HG03108 (cell line): ENCODE data around the gene PARS2.
A peak's percentile ranks its signal among the peaks of the same experiment; 100 is the strongest.

Experiments used
- ATAC-seq: cut with Tn5 transposase; IDR thresholded peaks from one replicate; pipeline ENCODE4 v1.9.1; 2021; ENCODE audit warnings: moderate library complexity; ENCODE audit not compliant: unreplicated experiment

Gene PARS2

DNA sequence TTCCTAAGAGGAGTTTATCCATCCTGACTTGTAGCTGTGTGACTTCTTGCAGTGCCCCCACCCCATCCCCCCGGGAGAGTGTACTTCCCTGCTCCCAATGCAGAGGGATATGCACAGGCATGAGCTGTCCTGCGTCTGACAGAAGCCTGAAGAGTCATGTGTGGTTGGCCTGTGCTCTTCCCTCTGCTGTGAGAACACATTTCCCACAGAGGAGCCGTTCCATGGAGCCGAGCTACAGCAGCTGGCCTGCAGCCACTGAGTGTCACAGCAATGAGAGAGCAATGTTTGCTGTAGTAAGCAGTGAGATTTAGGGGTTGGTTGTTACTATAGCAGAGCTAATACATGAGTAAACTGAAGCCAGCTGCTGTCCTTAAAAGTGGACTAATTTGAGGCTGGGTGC lies 22.0 kb downstream of the PARS2 start:
- ATAC-seq = no peak

DNA sequence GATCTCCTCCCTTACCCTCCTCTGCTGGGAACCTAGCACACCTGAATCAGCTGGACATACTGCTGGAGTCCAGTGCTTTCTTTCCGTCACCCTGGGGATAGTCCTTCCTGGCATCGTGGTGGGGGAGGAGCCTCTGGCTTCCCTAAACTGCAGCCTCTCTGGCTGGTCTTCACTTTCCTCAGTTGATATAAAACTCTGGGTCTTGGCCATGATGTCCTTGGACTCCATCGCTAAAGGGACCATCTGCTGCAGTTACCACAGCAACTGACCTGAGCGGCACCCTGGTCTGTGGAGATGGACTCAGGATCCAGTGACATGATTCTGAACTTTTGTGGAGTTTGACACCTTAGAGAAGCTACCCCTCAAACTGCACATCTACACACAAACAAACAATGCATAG lies 22.8 kb downstream of the PARS2 start:
- no peak for ATAC-seq

DNA sequence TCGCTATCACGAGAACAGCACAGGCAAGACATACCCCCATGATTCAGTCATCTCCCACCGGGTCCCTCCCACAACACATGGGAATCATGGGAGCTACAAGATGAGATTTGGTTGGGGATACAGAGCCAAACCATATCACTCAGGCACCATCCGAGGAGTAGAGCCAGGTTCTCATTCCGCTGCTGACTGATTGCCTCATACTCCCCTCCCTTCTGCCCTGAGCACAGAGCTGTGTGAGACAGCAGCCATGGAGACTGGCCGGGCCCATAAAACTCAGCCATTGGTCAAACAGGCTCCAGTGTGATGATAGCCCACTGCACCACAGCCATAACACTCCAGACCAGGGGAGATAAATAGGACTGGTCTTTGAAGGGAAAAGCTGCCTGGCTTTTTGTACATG lies 26.1 kb downstream of the PARS2 start:
- ATAC-seq = no peak

DNA sequence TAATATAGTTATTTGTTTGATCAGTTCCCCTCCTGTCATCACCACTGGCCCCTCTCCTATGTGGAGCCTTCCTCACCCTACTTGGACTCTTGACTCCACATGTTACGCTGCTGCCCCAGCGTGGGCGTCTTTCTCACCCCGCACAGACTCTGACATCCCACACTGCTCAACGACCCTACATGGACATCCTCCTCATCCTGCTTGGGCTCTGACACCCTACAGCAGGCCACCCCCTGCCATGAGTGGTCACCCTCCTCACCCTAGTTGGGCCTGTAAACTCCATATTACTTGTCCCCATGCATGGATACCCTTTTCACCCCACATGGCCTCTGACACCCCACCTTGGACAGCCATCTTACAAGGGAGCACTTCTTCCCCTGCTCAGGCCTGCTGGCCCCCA lies 27.6 kb downstream of the PARS2 start:
- no peak for ATAC-seq

GRCh38 chr1:54728027-54728426 lies 36.3 kb downstream of the PARS2 start:
- ATAC-seq = no peak

GRCh38 chr1:54724771-54725170 lies 39.6 kb downstream of the PARS2 start:
- ATAC-seq = no peak

DNA sequence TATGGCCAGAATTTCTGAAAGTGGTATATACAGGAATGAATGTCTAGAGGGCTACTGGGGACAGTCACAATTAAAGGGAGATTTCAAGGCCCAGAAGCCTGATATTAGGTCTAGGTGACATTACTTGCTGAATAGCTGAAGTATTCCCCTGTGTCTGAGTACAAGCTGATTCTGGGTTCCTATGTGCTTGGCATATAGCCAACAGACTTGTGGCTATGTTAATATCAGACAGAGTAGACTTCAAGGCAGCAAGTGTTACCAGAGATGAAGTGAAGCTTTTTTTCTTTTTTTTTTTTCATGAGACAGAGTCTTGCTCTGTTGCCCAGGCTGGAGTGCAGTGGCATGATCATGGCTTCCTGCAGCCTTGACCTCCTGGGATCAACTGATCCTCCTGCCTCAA lies 40.3 kb downstream of the PARS2 start:
- no peak for ATAC-seq

GRCh38 chr1:54721719-54722118 lies 42.6 kb downstream of the PARS2 start:
- ATAC-seq = no peak

GRCh38 chr1:54716299-54717047 lies 47.9 kb downstream of the PARS2 start:
- ATAC-seq = no peak

- peak; percentile 99 for ATAC-seq
These were observed 48.6 kb downstream of the PARS2 start, which contains the start of gene TTC4 for GRCh38 chr1:54715493-54716298. Gene TTC4 (plus strand): TSS chr1:54715861. CDS start chr1:54715909, 48 bp downstream.

GRCh38 chr1:54714881-54715492 lies 49.3 kb downstream of the PARS2 start:
- no peak for ATAC-seq

- no peak for ATAC-seq
These were observed 52.8 kb downstream of the PARS2 start for GRCh38 chr1:54711536-54711935.

- ATAC-seq = no peak
These were observed 53.5 kb downstream of the PARS2 start for GRCh38 chr1:54710841-54711240.

- ATAC-seq = no peak
These were observed 53.9 kb downstream of the PARS2 start for GRCh38 chr1:54710434-54710833.

GRCh38 chr1:54709547-54710292 lies 54.6 kb downstream of the PARS2 start:
- no peak for ATAC-seq

GRCh38 chr1:54708385-54708784 lies 55.9 kb downstream of the PARS2 start:
- no peak for ATAC-seq
